GM18870 (cell line): ENCODE results near the gene MGST1.
"Not testable (repeated sequence)": the region's sequence is repeated elsewhere in the genome, so short reads cannot be mapped to it uniquely, and the experiment has no call there.

Source experiments
- ATAC-seq: cut with Tn5 transposase; IDR thresholded peaks from one replicate; pipeline ENCODE4 v1.9.1; 2021; ENCODE audit warnings: moderate library complexity; ENCODE audit not compliant: unreplicated experiment

Gene MGST1

DNA sequence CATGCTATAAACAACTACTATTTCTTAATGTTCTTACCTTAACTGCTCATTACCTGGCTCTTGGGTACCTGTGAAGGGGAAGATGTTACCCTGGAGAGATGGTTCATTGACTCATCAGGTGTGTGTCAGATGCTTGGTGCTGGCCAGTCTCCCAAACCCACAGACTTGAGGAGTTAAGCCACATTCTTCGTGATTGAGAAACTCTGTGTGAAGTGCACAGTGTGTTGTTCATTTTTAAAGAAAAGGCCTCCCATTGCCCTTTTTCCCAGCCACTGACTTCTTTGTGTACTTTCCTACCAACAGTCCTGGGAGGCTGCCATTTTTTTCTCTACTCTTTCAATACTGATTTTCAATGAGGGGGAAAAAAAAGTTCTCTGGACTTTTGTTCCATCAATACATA lies 3.2 kb downstream of the MGST1 start:
- ATAC-seq = no peak

DNA sequence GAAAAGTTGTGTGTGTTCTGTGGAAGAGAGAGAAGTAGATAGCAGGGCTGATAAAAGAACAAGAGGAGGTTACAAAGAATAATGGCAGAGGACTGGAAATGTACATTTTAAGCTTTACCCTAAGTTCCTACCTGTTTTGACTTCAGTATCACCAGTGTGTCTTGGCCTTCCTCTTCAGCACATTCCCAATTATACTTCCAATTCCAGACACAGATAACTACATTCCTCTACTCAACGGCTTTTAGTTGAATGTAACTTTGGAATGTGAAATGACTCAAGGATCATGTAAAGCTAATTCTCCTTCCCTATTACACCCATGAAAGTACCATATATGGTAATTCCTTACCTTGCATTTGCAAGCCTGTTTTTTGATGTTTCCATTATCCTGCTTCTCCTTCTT lies 5.0 kb downstream of the MGST1 start:
- no peak for ATAC-seq

GRCh38 chr12:16358878-16359277 lies 11.4 kb downstream of the MGST1 start:
- no peak for ATAC-seq

DNA sequence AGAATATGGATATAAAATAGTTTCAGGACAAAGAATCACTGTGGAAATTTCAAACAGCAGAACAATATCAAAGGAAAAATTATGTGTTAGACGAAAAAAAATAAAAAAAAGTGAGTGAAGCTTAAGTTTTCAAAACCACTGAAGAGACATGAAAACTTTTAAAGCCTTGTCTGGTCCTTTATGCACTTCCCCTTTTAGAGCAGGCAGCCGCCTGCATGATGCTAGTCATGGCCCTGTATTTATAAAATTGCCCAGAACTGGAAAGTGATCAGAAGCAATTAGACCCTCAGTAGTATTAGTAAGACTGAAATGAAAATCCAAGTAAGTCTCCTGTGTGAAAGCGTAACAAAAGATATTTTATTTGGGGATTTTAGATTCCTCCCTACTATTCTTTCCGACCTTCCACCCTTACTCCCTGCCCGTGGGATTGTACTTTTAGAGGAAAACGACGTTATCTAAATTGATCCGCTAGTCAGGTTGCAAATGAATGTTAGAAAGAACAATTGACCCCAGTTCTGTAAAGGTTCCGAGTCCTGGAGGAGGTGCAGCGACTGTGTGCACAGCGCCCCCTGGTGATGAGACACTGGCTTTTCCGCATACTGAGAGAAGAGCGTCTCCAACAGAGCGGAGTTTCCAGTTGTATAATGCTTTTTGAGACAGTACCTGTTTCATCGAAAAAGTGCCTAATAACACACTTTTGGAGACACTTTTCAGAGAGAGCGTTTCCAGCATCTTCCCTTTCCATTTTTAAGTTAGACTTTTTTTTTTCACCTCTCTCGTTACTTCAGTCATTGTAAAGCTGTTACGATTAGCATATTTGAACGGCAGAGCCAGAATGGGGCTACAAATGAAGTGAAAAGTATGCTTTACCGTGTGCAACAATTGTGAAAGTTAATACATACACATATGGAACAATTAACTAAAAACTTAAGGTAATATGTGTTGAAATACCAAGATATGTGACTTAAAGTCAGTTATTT lies 12.4 kb downstream of the MGST1 start:
- no peak for ATAC-seq

DNA sequence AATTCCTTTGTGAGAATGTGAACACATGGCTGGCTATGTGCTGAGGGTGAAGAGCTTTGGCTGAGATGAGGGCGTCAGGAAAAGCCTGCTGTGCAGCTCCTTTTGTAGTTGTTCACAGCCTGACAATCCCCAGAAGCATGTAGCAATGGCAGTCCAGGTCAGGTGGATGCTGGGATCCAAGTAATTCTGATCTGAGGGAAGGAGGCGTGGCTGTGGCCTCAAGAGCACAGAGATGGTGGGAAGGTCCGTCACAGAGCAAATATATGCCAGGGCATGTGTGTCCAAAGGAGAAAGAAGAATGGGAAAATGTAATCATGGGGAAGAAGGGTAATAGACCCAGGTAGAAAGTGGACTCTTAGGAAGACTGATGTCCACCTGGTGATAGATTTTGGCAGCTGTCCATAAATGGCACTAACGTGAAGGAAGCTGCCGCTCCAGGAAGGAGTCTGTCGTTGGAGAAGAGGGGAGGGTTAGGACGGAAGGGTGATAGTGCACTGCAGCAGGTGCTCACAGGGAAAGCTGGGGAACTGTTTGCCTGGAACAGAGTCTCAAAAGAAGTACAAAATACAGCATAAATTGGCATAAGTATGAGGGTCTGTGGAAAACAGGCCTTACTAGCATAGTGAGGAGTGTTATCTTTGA lies 13.8 kb downstream of the MGST1 start:
- no peak for ATAC-seq

- no peak for ATAC-seq
These were observed 15.1 kb downstream of the MGST1 start for GRCh38 chr12:16362550-16362949.

DNA sequence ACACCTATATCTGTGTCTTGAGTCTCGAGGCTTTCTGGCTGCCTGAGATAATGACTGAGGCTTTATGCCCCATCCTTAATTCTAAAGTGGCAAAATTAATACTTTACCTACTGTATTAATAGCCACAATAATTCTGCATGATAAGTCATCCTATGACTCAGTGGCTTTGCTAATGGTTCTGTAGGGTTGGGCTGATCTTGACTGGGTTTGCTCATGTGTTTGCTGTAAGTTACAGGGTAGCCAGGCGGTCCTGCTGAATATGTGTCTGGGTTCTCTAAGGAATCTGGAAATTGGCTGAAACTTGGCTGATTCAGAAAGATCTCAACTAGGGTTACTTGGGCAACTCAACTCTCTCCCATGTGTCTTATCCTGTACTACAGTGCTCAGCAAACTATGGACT lies 21.7 kb downstream of the MGST1 start:
- no peak for ATAC-seq

DNA sequence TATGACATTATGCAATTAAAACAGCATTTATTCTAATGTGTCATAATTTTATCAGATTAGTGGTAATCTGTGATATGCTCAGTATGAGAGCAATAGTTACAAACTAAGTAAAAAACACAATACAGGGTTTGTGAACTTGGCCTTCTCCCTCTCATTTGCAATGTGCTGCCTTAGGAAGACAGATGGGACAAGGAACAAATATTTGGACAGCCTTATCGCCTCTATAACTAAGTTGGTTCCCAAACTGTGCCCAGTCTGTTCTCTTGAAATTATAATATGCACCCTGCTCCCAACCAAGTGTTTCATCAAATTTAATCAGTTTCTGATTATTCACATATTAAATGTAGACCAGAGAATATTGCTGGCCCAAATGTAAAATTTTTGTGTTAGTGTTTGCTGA lies 22.7 kb downstream of the MGST1 start:
- no peak for ATAC-seq

DNA sequence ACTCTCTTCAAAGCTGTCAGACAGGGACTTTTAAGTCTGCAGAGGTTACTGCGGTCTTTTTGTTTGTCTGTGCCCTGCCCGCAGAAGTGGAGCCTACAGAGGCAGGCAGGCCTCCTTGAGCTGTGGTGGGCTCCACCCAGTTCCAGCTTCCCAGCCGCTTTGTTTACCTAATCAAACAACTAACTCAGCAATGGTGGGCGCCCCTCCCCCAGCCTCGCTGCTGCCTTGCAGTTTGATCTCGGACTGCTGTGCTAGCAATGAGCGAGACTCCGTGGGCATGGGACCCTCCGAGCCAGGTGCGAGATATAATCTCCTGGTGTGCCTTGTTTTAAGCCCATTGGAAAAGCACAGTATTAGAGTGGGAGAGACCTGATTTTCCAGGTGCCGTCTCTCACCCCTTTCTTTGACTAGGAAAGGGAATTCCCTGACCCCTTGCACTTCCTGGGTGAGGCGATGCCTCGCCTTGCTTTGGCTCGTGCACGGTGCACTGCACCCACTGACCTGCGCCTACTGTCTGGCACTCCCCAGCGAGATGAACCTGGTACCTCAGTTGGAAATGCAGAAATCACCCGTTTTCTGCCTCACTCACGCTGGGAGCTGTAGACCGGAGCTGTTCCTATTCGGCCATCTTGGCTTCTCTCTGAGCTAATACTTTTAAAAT lies 35.3 kb downstream of the MGST1 start:
- not testable (repeated sequence) for ATAC-seq

DNA sequence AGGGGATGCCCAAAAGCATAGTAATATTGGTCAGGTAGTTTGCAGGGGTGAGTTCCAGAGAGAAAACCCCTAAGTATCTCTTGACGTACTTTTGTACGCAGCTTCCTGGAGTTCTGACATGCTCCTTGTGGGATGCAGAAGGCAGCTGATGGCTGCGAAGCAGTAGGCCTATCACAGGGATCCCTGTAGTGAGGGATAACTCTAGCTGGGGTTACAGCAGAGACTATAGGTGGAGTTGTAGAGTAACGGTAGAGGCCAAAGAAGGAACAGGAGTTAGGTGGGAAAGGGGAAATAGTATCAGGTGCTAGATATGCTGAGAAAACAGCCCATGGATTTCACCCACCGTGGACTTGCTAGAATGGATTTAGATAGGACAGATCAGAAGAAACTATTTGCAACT lies 37.3 kb downstream of the MGST1 start:
- ATAC-seq = no peak

DNA sequence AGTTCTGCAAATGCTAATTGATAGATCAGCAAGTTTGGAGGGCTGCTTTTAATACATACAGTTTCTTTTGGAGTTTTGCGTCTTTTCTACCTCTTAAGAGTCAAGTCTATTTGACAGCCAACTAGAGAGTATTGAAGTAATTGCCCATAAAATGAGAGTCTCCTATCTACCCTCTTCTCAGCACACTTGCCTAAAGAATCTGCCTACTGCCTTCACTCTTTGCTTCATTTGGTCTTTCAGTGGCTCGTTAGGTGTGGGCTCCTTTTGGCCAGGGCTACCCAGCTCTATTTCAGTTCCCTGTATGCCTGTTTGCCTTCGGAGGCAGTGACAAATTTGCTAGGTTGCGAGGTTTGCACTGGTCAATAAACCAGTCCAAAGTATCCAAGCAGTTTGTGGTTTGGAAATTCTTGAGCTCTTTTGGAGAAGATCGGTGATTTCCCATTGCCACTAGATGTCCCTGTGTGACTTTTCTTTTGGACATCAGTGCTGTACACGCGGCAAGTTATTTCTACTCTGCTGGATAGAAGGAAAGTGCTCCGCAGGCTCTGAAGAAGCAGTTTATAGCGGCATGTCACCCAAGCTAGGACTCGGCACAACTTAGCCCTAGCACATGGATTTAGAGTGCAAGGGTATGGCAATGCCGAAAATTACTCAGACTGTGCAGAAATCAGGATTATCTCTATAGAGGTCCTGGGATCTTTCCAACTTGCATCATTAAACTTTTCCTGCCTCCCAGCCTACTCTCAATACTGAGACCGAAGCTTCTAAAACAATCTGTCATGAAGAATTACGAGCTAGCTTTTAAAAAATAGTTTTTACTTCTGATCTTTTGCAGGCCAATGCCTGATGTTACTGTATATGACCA lies 38.6 kb downstream of the MGST1 start:
- no peak for ATAC-seq

DNA sequence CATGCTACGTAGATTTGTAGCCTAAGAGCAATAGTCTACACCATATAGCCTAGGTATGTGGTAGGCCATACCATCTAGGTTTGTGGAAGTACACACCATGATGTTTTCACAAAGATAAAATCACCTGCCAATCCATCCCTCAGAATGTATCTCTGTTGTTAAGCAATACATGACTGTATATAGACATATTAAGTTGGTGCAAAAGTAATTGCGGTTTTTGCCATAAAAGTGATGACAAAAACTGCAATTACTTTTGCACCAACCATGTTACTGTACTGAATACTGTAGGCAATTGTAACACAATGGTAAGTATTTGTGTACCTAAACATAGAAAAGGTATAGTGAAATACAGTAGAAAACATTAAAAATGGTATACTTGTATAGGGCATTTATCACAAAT lies 40.5 kb downstream of the MGST1 start:
- no peak for ATAC-seq

- no peak for ATAC-seq
These were observed 42.1 kb downstream of the MGST1 start for GRCh38 chr12:16389594-16389993.

- ATAC-seq = no peak
These were observed 45.5 kb downstream of the MGST1 start for GRCh38 chr12:16392846-16393535.

- ATAC-seq = no peak
These were observed 51.7 kb downstream of the MGST1 start for GRCh38 chr12:16399101-16399500.

GRCh38 chr12:16401835-16402234 lies 54.4 kb downstream of the MGST1 start:
- not testable (repeated sequence) for ATAC-seq

DNA sequence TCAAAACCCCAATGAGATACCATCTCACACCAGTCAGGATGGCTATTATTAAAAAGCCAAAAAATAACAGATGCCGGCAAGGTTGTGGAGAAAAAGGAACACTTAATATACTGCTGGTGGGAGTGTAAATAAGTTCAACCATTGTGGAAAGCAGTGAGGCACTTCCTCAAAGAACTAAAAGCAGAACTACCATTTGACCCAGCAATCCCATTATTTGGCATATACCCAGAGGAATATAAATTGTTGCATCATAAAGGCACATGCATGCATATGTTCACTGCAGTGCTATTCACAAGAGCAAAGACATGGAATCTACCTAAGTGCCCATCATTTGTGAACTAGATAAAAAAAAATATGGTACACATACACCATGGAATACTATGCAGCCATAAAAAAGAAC lies 59.9 kb downstream of the MGST1 start:
- ATAC-seq = no peak
